Stimulated activated CD4-positive, alpha-beta T cell treated with anti-CD3 and anti-CD28 coated beads, Interleukin-2, amount 100 ng/mL, for 48 hours (primary cell): ENCODE measurements around the gene CCDC192.
"Not testable (repeated sequence)": the region's sequence is repeated elsewhere in the genome, so short reads cannot be mapped to it uniquely, and the experiment has no call there.

Experiments
- DNase-seq, 2 donors: peaks; one replicate each; pipeline ENCODE4 v3.0.0-alpha.2; 2020

CCDC192 gene

GRCh38 chr5:127813633-127814587 lies 110.7 kb downstream of the CCDC192 start:
- no peak for DNase-seq

GRCh38 chr5:127814588-127814973 lies 111.4 kb downstream of the CCDC192 start:
- DNase-seq = no peak

- DNase-seq = no peak
Observed at GRCh38 chr5:127820910-127821553, 117.8 kb downstream of the CCDC192 start.

GRCh38 chr5:127821896-127822295 lies 118.7 kb downstream of the CCDC192 start:
- DNase-seq = no peak

- DNase-seq = no peak
Observed at GRCh38 chr5:127824126-127824525, 120.9 kb downstream of the CCDC192 start.

GRCh38 chr5:127826011-127826410 lies 122.8 kb downstream of the CCDC192 start:
- DNase-seq = no peak

- DNase-seq = no peak
Observed at GRCh38 chr5:127827451-127827850, 124.3 kb downstream of the CCDC192 start.

GRCh38 chr5:127830157-127830556 lies 127.0 kb downstream of the CCDC192 start:
- DNase-seq = no peak

- no peak for DNase-seq
Observed at GRCh38 chr5:127830829-127831598, 127.8 kb downstream of the CCDC192 start.

GRCh38 chr5:127832067-127832466 lies 128.9 kb downstream of the CCDC192 start:
- DNase-seq = no peak

- DNase-seq = no peak
Observed at GRCh38 chr5:127834094-127834531, 130.9 kb downstream of the CCDC192 start.

- no peak for DNase-seq
Observed at GRCh38 chr5:127834554-127834953, 131.4 kb downstream of the CCDC192 start.

- DNase-seq = no peak
Observed at GRCh38 chr5:127838661-127839060, 135.5 kb downstream of the CCDC192 start.

- DNase-seq = no peak
Observed at GRCh38 chr5:127839072-127839471, 135.9 kb downstream of the CCDC192 start.

- DNase-seq = no peak
Observed at GRCh38 chr5:127839496-127840197, 136.5 kb downstream of the CCDC192 start.

- DNase-seq = no peak
Observed at GRCh38 chr5:127840198-127840524, 137.0 kb downstream of the CCDC192 start.

GRCh38 chr5:127840809-127841208 lies 137.6 kb downstream of the CCDC192 start:
- DNase-seq = no peak

- DNase-seq = no peak
Observed at GRCh38 chr5:127844581-127845021, 141.4 kb downstream of the CCDC192 start.

- no peak for DNase-seq
Observed at GRCh38 chr5:127846884-127847283, 143.7 kb downstream of the CCDC192 start.

GRCh38 chr5:127847641-127848040 lies 144.4 kb downstream of the CCDC192 start:
- DNase-seq = not testable (repeated sequence)

GRCh38 chr5:127848098-127848497 lies 144.9 kb downstream of the CCDC192 start:
- no peak for DNase-seq

GRCh38 chr5:127849408-127849807 lies 146.2 kb downstream of the CCDC192 start:
- DNase-seq = no peak

GRCh38 chr5:127849891-127850290 lies 146.7 kb downstream of the CCDC192 start:
- no peak for DNase-seq
